ENCODE measurements around the gene SNAPC4.
A peak's percentile ranks its signal among the peaks of the same experiment; 100 is the strongest.

SNAPC4 gene

DNA sequence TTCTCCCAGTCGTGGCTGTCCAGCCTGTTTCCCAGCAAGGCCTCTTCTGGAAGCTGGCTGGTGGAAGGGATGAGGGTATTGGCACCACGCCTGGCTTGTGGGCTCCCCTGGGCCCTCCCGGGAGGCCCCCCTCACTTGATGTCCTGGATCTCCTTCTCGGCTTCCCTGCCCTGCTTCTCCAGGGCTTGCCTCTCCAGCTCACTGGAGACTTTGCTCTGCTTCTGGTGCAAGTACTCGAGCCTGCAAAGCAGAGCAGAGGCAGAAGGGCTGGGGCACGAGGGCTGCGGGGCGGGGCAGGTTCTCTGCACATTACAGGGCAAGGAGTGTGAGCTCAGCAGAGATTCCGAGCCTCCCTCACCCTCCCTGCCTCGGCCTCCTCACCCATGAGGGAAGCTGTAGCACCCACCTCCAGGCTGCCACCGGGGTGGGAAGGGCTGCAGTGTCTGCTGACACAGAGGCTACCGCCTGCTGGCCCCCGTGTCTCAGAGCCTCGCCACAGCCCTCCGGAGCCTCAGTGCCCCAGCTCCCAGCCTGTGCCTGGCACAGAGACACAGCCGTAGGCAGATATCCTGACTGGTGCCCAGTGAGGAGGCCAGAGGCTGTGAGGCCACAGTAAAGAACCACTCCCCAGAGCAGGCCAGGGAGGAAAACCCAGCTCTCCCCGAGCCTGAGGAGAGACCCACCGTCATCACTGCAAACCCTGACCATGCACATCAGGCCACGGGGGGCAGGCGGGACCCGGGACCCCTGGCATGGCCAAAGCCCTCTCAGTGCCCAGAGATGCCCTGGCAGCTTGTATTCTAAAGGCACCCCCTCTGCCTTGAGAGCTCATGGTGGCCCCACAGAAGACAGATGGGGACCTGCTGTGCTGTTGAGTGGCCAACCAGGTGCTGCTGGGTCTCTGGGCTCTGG, 7.2 kb downstream of the SNAPC4 start:
- no peak for DNase-seq (ENCODE audit: low spot score)

DNA sequence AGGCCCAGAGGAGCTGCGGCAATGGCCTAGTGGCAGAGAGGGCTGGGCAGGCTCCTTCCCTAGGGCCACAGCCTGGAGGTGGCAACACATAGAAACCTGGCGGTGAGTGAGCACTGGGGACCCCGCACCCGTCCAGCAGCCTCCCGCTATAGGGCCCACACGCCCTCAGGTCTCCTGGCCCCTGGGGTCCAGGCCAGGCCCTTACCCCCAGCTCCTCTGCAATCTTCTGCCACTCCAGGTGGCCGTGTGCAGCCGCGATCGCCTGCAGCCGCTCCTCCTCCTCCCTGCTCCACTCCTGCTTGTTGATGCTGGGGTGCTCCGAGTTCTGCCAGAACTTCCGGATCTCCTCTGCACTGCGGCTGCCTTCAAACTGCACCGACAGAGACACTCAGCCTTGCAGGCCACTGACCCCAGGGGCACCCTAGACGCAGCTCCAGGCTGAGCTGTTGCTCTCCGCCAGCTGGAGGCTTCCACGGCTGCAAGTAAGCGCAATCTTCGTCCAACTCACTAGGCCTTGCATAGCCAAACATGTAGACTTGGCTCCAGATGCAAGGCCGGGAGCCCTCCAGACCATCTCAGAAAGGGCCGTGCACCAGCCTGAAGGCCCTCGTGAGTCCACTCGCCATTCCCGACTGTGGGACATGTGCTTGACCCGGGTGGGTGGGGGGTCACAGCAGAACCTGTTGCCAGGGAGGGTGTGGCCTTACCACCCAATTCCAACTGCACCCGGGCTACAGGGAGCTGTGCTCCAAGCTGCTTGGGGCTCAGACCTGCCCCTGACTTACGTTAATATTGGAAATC, 8.0 kb downstream of the SNAPC4 start:
- no peak for DNase-seq (ENCODE audit: low spot score)

DNA sequence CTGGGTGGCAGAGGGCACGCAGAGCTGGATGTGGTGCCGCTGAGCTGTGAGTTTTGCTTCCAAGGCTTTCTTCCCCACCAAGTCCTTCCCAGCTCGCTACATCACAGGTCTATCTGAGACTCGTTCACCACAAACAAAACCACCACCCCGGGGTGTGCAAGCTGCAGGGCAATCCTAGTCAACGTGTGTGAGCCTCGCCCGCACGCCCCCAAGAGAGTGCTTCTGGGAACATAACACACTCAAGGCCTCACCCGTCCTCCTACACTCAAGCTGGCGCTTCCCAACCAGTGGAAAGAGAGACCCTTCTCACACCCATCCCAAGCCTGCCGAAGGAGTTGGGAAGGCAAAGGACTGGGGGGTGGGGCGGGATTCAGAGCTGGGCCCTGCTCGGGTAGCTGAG, 10.6 kb downstream of the SNAPC4 start:
- no peak for DNase-seq (ENCODE audit: low spot score)

DNA sequence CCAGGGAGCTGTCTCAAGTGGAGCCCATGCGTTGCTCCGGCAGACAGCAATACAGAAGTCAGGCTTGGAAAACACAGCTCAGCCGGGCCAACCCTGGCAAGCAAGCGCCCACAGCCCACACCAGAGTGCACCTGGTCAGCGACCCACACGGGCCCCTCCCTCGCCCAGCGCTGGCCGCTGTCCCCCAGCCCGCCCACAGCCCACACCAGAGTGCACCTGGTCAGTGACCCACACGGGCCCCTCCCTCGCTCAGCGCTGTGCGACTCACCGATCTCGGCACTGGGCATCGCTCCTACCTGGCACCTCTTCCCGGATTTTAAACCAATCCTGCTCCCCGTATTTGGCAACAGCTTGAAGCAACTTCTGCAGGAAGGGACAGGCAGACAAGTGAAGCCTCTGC, 12.8 kb downstream of the SNAPC4 start:
- no peak for DNase-seq (ENCODE audit: low spot score)

DNA sequence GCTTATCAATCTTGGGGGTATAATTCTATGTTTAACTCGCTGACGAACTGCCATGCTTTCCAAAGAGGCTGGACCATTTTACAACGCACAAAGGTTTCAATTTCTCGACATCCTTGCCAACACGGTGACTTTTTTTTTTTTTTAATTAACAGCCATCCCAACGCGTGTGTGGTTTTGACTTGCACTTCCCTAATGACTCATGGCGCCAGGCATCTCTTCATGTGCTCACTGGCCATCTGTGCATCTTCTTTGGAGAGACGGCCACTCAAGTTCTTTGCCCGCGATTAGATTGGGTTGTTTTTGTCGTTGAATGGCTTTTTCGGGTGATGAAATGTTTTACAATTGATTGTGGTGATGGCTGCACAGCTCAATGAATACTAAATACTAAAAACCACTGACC, 14.0 kb downstream of the SNAPC4 start:
- no peak for DNase-seq (ENCODE audit: low spot score)

DNA sequence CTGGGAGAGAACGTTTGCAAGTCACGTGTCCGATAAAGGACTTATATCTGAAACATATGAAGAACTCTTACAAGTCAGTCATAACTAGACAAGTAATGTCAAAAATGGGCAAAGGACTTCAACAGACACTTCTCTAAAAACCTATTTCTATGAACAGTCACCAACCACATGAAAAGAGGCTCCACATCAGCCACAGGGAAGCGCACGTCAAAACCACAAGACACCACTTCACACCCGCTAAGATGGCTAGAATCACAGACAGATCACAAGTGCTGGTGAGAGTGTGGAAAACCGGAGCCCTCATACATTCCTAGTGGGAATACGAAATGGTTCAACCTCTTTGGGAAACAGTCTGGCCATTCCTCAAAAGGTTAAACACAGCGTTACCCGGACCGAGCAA, 15.0 kb downstream of the SNAPC4 start:
- no peak for DNase-seq (ENCODE audit: low spot score)

DNA sequence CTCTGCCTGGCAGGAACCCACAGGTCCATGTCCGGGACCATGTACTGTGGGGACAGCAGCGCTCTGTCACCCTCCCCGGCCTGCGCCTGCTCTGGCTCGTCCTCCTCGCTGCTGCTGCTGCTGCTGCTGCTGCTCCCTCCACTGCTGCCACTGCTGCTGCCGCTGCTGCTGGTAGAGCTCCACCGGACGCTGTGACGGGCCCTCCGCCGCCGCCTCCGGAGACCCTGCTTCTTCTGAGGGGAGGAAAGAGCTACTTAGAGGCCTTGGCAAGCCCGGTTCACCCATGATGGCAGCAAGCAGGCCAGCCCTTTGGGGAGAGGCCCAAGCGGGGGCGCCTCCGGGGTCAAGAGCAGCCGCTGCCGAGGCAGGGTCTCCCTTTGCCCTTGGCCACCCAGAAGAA, 16.5 kb downstream of the SNAPC4 start:
- DNase-seq (ENCODE audit: low spot score), result no peak

DNA sequence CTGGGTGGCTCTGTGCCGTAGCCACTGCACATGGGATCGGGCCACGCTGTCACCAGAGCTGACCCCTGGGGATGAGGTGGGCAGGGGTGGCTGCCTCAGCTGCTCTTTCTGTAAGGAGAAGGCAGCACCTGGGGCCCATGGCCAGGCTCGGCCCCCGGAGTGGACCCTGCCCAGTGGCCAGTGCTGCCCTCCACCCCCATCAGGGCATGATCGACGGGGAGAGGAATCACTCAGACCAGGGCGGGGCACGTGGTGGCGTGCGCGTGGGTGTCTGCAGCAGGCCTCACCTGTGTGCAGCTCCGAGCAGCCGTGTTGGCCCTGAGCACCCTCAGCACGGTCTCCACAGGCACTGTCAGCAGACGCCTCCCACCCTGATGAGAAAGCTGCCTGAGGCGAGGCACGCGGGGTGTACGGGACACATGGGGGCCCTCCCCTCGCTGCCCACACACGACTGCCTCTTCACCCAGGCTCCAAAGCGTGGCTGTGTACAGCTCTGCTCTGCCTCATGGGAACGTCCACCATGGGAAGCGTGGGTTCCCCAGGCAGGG, 17.9 kb downstream of the SNAPC4 start:
- no peak for DNase-seq (ENCODE audit: low spot score)

DNA sequence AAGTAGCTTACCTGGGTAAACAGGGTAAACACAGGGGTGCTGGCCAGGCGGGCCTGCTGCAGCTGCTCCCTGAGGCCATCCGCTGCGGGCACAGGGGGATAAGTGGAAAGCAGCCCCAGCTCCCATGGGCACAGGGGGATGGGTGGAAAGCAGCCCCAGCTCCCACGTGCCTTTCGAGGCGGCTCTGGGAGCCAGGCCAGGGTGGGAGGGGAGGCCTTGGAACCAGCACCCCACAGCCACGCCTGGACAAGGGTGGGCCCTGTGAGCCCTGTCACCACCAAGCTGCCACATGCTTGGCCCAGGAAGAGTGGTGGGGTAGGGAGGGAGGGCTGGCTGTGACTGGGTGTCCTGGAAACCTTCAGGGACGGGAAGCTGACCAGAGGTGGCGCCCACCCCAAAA, 18.7 kb downstream of the SNAPC4 start:
- no peak for DNase-seq (ENCODE audit: low spot score)

DNA sequence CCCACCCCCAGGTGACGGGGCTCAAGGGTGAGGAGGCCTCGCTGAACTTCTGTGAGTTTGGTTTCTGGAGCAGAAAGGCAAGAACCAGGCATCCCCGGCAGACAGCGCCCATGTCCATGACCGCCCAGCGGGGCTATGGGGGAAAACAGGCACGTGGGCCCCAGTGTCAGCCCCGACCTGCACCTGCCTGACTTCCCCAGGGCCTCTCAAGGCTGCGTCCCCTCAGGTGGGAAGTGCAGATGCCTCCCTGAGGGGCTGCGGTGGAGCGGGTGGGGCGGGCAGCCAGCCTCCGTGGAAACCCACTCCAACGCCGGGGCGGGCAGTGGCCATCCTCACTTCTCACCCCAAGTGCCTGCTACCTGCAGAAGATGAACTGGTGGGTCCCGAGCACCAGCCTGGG, 19.6 kb downstream of the SNAPC4 start:
- DNase-seq (ENCODE audit: low spot score), result no peak

DNA sequence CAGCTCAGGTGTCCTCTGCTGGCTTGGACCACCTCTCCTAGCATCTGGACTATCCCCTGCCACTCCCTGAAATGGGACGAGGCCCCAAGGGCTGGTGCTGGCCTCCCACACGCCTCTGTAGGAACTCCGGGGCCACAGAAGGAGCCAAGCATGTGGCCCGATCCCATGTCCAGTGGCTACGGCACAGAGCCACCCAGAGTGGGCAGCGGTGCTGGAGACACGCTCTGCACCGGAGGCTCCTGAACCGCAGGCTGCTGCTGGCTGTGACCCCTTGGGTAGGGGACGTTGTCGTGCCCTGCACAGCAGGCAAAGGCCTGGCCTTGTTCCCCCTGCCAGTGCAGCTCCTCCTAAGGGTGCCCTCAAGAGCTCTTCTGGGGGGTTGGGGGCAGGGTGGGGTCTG, 20.1 kb downstream of the SNAPC4 start:
- no peak for DNase-seq (ENCODE audit: low spot score)

DNA sequence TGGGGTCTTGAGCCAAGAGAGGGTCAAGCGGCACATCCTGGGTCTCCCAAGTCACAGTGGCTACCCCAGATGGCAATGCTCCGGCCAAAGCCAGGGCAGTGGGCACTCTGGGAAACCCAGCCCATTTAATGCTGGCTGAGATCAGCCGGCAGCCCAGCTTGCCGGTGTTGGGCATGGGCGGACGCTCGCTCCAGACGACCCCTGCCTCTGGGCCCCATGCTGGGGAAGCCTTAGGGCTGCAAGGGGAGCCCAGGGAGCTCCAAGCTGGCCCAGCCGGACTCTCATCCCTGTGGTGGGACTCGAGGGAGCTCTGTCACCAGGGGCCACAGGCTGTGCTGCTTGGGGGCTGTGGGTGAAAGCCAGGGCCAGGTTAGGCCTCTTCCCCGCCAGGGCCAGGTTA, 20.6 kb downstream of the SNAPC4 start:
- no peak for DNase-seq (ENCODE audit: low spot score)

DNA sequence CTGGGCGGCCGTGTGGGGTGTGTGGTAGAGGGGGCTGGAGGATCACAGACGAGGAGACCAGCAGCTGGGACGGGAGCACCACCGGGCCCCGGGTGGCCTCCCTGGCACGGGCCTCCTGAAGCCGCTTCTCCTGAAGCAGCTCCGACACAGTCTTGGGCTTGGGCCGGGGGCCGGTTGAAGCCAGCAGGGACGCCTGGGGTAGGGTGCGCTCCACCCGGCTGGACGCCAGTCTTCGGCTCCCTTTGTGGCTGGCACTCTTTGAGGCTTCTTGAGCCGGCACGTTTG, 21.0 kb downstream of the SNAPC4 start:
- DNase-seq (ENCODE audit: low spot score), result no peak

DNA sequence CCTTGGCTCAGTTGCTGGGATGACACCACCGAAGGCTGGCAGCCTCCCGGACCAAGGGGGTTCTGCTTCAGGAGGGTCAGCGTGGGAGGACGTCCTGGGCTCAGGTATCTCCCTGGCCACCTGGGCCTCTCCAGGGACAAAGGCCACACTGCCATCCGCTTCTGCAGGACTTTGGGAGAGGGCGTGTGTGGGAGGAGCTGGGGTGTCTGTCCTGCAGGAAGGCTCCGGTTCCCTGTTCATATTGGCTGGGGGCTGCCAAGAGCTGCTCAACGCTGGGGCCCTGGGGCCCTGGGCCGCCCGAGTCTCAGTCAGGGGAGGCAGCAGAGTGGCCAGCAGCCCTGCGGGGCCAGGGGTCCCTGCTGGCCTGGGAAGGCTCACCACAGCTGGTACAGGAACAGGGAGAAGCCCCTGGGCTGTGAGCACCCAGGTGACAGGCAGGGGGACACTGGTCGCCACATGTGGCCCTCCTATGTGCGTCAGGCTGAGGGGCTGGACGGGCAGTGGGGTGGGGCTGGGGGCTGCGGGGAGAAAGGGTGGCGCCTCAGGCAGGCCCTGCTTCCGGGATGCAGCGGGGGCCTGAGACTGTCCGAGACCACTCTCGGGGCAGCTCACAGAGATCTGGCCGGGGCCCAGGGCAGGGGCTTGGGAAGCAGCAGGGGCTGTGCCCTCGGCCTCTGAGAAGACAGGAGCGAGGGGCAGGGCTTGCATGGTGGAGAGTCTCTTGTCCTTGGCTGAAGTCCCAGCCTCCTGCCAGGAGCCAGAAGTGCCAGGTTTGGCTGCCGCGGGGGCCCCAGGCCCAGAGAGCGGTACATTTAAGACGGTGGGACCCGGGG, 21.6 kb downstream of the SNAPC4 start:
- DNase-seq (ENCODE audit: low spot score), result no peak

DNA sequence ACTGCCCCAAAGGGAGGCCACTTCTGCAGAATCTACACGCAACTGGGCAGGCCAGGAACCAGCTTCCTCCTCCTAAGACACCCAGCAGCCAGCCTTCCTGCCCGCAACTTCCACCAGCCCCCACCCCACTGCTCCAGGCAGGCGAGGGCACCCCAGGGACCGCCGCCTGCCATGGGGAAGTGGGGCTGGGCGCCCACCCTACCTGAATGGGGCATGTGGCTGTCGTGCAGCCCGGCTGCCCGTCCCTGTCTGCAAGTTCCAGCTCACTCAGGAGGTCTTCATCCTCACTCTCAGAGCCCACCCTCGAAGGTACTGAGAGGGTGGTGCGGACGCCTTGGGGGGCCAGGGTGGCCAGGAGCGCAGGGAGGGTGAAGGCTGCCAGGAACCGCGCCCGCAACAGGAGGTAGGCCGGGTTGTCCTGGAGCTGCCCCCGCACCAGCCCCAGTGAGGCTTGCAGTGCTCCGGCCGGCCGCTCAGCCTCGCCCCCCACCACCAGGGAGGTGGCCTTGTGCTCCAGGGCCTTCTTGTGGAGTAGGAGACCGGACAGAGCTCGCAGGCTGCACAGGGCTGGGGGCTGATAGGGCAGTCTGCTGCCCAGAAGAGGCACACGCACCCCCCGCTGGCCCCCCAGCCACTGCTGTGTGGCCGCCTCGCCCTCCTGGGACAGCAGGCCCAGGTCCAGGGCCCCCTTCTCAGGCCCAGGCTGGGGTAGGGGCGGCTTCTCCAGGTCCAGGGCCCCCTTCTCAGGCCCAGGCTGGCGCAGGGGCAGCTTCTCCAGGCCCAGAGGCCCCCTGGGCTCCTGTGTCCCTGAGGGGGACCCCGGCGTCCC, 22.4 kb downstream of the SNAPC4 start:
- DNase-seq (ENCODE audit: low spot score), result no peak

DNA sequence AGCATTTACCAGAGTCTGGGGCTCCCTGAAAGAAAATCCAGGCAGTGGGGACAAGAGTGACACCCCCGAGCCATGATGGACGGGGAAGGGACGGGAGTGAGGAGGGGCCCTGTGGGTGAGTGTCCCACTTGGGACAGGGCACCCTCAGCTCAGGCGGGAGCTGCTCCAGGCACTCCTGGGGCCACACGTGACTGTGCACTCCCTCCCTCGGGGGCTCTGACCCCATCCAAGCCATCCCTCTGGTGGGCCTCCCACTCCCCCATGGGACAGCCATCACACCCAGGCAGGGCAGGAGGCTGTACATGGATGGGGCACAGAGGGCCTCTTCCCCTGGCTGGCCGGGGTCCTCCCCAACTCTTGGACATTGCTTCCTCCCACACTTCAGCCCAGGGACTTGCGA, 23.5 kb downstream of the SNAPC4 start:
- DNase-seq (ENCODE audit: low spot score), result no peak

DNA sequence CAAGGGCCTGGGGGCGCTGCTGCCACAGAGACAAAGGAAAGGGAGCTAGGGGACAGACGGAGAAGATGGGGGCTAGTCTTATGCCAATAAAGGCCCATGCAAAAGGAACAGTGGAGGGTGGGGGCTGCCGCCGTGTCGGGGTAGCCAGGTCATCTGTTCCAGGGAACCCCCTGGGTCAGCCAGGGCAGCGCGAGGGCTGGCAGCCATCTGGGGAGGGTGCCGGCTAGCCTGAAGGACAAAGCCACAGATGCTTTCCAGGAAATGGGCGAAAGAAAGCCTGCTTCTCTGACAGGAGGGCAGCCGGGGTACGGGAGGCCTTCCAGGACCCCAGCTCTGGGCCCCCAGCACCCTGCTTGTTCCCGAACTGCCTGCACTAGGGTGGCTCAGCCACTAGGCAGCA, 24.9 kb downstream of the SNAPC4 start:
- DNase-seq (ENCODE audit: low spot score), result no peak

DNA sequence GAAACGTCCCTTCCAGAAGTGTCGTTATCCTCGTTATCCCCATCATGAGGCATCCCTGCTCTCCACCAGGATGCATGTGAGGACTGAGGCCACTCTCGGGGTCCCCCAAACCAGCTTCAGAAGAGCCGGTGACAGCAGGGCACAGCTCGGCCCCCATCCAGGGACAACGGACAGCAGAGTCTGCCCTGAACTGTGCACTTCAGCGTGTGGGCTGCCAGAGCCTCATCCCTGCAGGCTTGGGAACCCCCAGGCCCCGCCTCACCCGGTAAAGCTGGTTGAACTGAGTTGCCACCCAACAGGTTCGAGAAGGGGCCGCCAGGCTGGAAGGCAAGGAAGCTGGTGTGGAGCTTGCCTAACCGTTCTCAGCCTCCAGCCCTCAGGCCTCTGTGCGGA, 25.8 kb downstream of the SNAPC4 start:
- DNase-seq (ENCODE audit: low spot score), result no peak

DNA sequence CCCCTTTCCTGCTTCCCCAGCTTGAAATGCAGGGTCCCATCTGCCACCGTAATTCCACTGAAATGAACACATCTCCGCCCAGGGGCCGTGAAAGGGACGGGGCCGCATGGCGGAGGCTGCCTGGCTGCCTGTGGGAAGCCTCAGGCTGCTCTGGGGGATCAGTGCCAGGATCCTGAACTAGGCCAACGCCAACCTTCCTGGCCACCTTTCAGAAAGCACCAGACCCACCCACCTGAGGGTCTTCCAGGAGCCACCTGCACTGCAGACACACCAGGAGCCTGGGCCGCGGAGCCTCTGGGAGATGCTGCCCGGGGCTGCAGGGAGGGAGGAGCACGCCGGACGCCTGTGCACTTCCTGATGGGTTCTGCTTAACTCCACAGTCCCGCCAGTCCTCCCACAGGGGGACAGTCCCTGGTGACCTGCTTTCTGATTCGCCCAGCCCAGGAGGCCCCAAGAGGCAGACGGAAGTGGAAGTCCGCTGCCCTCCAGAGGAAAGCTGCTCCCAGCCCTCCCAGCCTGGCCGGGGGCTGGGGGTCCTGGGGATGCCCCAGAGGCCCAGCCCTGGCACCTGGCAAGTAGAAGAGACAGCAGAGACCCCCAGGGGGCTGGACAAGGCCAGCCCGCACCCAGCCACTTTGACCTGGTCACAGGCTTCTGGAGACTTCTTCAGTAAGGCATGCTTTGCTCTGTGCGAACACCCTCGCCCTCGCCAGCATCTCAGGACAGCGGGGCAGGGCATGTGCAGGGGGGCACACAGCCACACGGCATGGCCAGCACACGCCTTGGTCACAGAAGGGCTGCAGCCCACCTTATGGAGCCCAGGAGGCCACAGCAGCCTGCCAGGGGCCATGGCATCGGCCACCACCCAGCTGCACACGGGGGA, 26.4 kb downstream of the SNAPC4 start, which contains the start of gene CARD9:
CARD9 (minus strand) TSS at position 370 of the 883 bp plus-strand sequence. CDS start 1,591 bp downstream, outside the sequence.
- DNase-seq (ENCODE audit: low spot score), result peak; percentile 49

DNA sequence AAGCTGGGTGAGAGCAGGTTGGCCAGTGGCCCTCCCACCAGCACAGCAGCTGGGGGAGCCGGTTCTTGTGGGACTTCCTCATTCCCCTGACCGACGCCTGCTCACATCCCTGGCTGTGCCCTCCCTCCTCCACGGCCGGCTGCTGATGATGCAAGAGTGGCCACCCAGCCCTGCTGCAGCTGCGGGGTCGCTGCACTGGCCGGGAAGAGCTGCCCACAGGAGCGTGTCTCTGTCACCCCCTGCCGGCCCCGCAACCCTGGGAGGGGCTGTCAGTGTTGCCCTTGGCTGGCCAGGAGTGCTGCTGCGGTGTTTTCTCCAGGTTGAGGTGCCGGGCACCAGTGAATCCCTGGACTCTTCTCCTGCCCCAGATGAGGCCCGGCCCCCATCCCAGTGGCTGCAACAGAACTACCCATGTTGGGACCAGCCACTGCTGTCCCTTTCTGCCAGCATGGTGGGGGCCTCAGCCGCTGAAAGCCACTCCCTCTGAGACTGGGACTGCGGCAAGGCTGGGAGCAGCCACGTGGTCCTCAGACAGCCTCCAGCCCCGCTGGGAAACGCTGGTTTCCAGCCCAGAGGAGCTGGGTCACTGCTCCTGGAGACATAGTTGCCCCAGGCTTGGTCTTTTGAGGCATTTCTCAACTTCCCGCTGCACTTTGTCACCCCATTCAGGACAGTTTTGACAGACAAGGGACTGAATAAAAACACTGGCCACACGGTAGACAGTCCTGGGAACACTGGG, 27.2 kb downstream of the SNAPC4 start:
- DNase-seq (ENCODE audit: low spot score), result peak; percentile 92
